M059J (cell line): ENCODE measurements around the gene GPSM1. TPM values are rescaled to one million over a fixed set of nuclear protein-coding genes. Genes with fewer than 3 reads are reported as not detected.
A peak's percentile ranks its signal among the peaks of the same experiment; 100 is the strongest.

Experiments used
- DNase-seq: peaks from one replicate; pipeline ENCODE4 v3.0.0-alpha.2; 2012; ENCODE audit warnings: low read depth
- total RNA-seq: library from RNA; depleted of rRNA; stranded (reverse); fragments of >200 nt; shearing (Covaris generic); gene quantifications from 2 replicates; pipeline ENCODE4 v1.2.3, GENCODE V29; 2014

The GPSM1 gene
- total RNA-seq, 1 experiment from 2014 or later, result 12.5 TPM

GRCh38 chr9:136290508-136291000 lies 36.8 kb upstream of the GPSM1 start:
- no peak for DNase-seq

GRCh38 chr9:136291306-136292025 lies 35.9 kb upstream of the GPSM1 start:
- no peak for DNase-seq

DNA sequence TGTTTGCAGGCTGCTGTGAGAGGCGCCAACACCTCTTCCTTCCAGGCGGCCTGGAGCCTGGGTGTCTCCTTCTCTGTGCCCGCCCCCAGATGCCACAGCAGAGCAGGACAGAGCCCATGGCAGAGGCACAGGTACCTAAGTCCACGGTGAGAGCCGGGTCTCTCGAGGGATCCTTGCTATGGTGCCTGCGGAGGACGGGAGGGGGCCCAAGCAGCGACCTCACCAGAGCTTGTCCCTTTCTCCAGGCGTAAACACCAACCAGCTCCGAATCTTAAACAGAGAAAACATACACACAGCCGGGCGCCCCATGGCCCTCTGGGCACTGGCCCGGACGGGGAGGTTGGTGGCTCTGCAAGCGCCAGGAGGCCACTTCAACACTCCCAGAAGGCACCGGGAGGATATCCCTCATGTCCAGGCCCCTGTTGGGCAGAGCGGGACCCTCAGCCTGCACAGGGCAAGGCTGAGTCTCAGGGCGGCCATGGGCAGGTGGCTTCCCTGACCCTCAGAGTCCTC lies 35.3 kb upstream of the GPSM1 start:
- no peak for DNase-seq

DNA sequence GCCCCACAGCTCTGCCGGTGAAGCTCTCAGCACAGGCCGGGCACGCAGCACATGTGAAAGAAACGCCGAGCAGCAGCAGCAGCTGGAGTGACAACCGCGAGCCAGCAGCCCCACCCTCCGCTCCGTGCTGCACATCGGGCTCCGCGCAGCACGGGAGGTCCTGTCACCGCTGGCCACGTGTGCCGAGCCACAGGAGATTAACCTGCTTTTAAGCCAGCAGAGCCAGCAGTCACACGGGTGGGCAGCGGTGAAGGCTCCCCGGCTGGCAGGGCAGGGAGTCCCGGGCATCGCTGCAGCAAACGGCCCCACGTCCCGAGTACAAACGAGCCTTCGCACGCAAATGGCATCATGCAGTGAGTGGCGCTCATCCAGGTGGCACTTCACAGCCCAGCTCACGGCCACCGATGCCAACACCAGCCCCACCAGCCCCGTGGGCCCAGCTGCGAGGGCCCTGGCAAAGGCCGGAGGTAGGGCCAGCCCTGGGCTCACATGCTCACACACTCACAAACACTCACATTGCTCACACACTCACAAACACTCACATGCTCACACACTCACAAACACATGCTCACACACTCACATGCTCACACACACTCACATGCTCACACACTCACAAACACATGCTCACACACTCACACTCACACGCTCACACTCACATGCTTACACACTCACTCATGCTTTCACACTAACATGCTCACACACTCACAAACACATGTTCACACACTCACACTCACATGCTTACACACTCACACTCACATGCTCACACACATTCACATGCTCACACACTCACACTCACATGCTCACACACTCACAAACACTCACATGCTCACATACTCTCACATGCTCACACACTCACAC lies 34.5 kb upstream of the GPSM1 start:
- DNase-seq, result no peak

DNA sequence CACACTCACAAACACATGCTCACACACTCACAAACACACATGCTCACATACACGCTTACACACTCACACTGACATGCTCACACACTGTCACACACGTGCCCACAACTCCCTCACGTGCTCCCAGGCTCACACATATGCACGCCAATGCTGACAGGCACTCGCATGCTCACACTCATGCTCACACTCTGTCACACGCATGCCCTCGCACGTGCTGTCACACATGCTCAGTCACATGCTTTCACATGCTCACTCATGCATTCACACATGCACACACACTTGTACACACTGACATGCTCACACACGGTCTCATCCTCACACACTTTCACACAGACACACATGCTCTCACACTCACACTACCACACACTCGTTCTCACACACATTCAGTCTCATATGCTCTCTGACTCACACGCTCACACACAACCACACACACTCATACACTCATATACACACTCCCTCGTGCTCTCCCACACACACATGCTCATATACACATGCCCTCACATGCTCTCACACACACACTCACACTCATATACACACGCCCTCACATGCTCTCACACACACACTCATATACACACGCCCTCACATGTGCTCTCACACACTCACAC lies 33.8 kb upstream of the GPSM1 start:
- no peak for DNase-seq

DNA sequence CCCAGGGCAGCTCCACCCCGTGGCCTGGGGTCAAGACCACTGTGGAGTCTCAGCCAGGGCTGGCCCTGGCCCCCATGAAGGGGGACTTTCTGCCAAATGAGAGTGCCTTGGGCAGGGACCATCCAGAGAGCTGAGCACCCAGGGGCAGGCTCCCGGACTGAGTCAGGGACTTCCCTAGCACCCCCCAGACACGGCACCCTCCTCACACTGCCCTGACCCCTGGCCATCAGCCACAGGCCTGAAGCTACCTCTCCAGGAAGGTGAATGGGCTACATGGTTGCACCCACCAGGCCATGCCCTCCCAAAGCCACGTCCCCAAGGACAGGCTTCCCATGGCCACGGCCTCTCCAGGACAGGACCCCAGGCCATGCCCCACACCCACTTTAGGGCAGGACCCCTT lies 32.9 kb upstream of the GPSM1 start:
- no peak for DNase-seq

- no peak for DNase-seq
Observed at GRCh38 chr9:136295055-136295454, 32.3 kb upstream of the GPSM1 start.

DNA sequence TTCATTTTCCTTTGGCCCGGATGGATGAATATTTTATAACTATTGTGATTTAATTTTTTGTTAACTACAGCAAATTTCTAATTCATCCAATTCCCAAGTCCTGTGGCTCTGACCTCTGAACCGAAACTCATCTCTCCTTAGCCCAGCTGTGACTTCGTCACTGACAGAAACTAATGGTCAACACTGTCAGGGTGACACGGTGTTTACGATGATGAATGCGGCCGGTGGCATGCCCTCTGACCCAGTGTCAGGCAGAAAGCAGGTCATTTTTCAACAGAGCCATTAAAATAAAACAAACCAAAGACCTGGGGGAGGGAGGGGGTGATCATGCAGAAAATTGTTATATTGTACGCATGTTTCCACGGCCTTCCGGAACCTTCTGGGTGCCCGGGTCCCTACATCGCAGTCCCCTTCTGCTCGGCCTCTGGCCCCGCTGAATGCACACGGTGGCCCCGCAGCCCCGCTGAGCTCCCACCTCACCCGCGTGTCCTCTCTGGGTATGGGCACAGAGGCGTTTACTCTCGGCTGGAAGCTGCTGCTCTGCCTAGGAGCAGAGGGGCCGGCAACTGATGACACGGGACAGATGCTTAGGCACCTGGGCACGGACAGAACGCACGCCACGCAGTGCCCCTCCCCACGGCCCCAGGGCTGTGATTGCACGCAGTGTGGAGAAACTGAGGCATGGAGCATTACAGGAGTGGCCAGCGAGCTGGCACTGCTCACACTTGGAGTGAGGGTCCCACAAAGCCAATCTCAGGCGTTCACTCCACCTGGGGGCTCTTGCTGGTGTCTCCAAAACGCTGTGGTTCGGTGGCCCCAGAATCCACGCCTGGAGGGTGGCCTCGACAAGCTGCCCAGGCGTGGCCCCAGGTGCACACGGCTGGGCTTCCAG lies 31.6 kb upstream of the GPSM1 start:
- DNase-seq, result no peak

DNA sequence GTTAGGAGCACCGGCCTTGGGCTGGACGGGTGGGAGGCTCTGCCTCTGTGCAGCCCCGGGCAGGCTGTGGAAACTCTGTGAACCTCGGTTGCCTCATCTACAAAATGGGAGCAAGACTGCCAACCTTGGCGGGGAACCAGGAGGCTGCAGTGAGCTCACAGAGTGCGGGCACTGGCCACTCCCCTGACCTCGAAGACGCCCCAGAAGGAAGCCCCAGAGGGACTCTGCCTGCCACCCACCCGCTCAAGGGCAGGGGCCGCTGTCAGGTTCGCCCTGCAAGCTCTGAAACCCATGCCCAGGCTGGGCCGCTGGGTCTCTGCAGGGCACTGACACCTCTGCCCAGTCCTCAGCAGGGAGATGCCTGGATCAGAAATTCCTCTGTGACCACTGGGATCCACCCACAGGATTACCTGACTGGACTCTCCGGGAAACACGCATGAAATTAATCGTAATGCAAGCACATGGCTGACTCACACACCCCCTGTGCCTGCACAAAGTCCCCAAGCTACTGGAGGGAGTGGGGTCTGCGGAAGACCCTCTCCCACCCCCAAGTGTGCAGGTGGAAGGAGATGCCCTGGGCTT lies 30.8 kb upstream of the GPSM1 start:
- no peak for DNase-seq

DNA sequence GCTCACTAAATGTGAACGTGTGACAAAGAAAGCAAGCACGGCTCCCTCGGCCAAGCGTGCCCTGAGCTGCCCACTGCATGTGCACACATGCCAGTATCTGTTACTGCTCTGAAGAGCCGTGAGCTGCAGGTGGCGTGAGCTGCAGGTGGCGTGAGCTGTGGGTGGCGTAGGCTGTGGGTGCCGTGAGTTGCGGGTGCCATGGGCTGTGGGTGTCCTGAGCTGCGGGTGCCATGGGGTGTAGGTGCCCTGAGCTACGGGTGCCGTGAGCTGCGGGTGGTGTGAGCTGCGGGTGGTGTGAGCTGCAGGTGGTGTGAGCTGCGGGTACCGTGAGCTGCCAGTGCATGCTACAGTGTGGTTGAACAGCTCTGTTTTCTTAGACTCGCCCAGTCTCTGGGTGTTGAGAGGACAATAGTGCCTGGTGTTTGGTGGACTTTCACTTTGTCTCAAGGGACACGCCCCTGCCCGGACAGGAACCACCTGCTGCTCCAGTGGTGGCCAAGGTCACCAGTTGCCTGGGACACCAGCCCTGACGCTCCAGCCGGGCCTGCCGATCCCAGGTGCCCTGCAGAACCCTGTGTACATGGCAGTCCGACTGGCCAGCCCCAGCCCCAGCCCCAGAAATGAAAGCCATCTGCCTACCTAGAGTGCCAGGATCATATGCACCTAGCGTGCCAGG lies 30.2 kb upstream of the GPSM1 start:
- peak; percentile 22 for DNase-seq

GRCh38 chr9:136297766-136298735 lies 29.3 kb upstream of the GPSM1 start:
- no peak for DNase-seq

DNA sequence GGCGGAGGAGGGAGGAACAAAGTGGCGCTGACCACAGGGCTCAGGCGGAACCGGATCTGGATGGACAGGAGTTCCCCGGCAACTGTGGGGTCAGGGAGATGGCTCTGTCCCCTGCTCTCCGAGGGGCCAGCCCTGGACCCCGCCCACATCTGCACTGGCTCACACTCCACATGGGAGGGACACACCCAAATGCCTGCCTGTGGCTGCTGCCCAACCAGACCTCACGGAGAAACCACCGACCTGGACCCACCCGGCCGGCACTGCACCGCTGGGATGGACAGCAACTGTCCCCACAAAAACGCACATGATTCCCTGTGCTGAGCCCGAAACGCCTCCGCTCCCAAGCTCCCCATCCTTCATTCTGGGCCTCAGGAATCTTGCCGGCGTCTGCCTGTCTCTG lies 28.2 kb upstream of the GPSM1 start:
- DNase-seq, result no peak

DNA sequence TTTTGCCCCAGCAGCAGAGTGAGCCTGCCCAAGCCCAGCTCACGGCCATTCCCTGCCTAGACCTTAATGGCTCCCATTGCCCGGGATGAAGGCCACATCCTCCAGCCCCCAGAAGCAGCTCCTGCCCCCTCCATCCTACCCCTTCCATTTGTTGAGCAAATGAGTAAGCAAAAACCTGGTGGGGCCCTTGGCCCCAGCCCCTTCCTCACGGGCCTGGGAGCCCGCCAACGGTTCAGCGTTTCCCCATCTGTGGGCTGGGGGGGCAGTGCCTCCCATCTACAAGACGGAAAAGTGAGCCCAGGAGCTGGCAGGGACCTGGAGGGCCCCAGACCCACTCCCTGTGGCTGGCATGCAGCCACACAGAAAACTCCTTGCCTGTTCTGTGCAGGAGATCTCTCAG lies 27.8 kb upstream of the GPSM1 start:
- DNase-seq, result no peak

GRCh38 chr9:136300016-136300545 lies 27.3 kb upstream of the GPSM1 start:
- no peak for DNase-seq

GRCh38 chr9:136300866-136301265 lies 26.5 kb upstream of the GPSM1 start:
- DNase-seq, result no peak

DNA sequence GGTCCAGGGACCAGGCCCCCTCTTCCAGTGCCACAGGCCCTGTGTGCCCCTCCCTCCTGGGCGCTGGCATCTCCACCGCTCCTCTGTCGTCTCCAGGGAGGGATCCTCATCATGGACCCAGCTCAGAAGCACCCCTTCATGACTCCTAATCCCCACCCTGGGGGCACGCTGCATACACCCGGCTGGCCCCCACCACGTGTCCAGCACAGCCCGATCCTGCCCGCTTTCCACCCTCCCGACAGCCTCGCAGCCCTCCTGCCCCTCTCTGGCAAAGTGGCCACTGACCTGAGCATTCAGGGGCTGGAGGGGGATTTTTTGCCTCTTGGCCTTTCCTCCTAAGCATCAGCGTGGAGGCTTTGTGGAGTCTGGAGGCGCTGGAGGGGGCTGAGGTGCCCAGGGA lies 24.8 kb upstream of the GPSM1 start:
- DNase-seq, result no peak

DNA sequence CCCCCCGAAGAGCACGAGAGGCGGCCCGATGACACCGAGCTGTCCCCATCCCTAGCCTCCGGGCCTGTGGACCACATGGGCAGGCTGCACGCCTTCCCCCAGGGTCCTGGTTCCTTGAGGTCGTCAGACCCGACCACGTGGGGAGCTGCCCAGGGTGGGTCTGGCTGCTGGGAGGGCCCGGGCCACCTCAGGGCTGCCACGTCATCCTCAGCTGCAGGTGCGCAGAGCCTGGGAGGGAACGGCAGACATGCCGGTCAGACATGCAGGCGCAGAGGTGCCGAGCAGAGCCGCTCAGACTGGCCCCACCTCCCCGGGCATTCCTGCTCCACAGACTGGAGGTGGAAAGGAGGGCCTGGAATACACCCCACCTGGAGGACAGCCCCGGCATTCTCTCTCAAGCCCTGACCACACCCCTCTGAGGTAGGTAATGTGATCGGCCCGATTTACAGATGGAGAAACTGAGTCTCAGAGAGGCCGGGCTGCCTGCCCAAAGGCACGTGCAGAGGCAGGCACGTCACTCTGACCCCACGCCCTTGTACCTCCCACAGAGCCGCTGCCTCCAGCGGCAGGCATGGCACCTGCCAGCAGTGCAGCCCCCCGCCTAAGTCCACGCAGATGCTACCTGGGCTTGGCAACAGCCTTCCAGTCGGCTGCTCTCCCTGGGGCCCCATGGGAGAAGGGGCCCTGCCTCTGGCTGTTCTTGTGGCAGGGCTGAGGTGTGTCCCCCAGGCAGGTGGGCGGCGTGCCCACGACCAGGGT lies 24.1 kb upstream of the GPSM1 start:
- no peak for DNase-seq

GRCh38 chr9:136303825-136304416 lies 23.4 kb upstream of the GPSM1 start, which contains the start of gene CCDC187:
TSS of gene CCDC187 (minus strand) at chr9:136304094. CDS start at chr9:136303830, 264 bp downstream.
- DNase-seq, result no peak
